HG02678 (cell line): ENCODE results near the gene BCAM.
"Not testable (repeated sequence)": the region's sequence is repeated elsewhere in the genome, so short reads cannot be mapped to it uniquely, and the experiment has no call there.

Experiments used
- ATAC-seq: cut with Tn5 transposase; IDR thresholded peaks from one replicate; pipeline ENCODE4 v1.9.1; 2021; ENCODE audit warnings: mild to moderate bottlenecking, moderate library complexity; ENCODE audit not compliant: unreplicated experiment

The BCAM gene

GRCh38 chr19:44808463-44809371, at the start of gene BCAM:
Gene BCAM, plus strand, starts transcription at chr19:44809103. Its CDS starts 22 bp downstream, at chr19:44809125.
- ATAC-seq, result no peak

GRCh38 chr19:44762038-44762437, 46.9 kb upstream of the BCAM start:
- ATAC-seq, result no peak

- ATAC-seq, result no peak
These were observed 43.6 kb upstream of the BCAM start for GRCh38 chr19:44765033-44765948.

GRCh38 chr19:44765949-44766335, 43.0 kb upstream of the BCAM start:
- ATAC-seq, result no peak

- no peak for ATAC-seq
These were observed 41.4 kb upstream of the BCAM start for GRCh38 chr19:44767295-44768180.

GRCh38 chr19:44770550-44771257, 38.2 kb upstream of the BCAM start:
- peak; percentile 96 for ATAC-seq

- not testable (repeated sequence) for ATAC-seq
These were observed 36.8 kb upstream of the BCAM start for GRCh38 chr19:44772144-44772543.

- no peak for ATAC-seq
These were observed 35.9 kb upstream of the BCAM start for GRCh38 chr19:44772959-44773358.

- no peak for ATAC-seq
These were observed 33.1 kb upstream of the BCAM start for GRCh38 chr19:44775676-44776240.

GRCh38 chr19:44776402-44777096, 32.4 kb upstream of the BCAM start:
- no peak for ATAC-seq

GRCh38 chr19:44777715-44778347, 31.1 kb upstream of the BCAM start, which contains the start of gene CBLC:
Gene CBLC, plus strand, starts transcription at chr19:44777890. Its CDS starts 42 bp downstream, at chr19:44777932.
- ATAC-seq, result no peak

- no peak for ATAC-seq
These were observed 29.8 kb upstream of the BCAM start for GRCh38 chr19:44779150-44779549.

- ATAC-seq, result not testable (repeated sequence)
These were observed 27.2 kb upstream of the BCAM start for GRCh38 chr19:44781694-44782093.

- no peak for ATAC-seq
These were observed 26.2 kb upstream of the BCAM start for GRCh38 chr19:44782729-44783128.

GRCh38 chr19:44783545-44783944, 25.4 kb upstream of the BCAM start:
- no peak for ATAC-seq

- ATAC-seq, result no peak
These were observed 23.6 kb upstream of the BCAM start for GRCh38 chr19:44785271-44785670.

- ATAC-seq, result no peak
These were observed 22.9 kb upstream of the BCAM start for GRCh38 chr19:44785993-44786392.

GRCh38 chr19:44788971-44789370, 19.9 kb upstream of the BCAM start:
- ATAC-seq, result no peak
